GM20000 (cell line): ENCODE results near the gene ACTG1.

Experiments
- DNase-seq: peaks from one replicate; pipeline ENCODE4 v3.0.0; 2012; ENCODE audit warnings: low spot score
- CTCF ChIP-seq: IDR thresholded peaks from 2 replicates; pipeline ENCODE4 v1.5.1; 2012; ENCODE audit warnings: mild to moderate bottlenecking, control low read depth; ENCODE audit errors: extremely low read depth, missing control alignments

Gene ACTG1

GRCh38 chr17:81523402-81524038, 10.9 kb upstream of the ACTG1 start:
- no peak for DNase-seq
- TF ChIP-seq CTCF, result no peak

GRCh38 chr17:81522491-81523401, 10.1 kb upstream of the ACTG1 start:
- no peak for TF ChIP-seq CTCF
- no peak for DNase-seq

- no peak for DNase-seq
- no peak for TF ChIP-seq CTCF
These were observed 7.7 kb upstream of the ACTG1 start for GRCh38 chr17:81520021-81520901.

GRCh38 chr17:81519284-81520020, 6.9 kb upstream of the ACTG1 start:
- peak; percentile 36 for TF ChIP-seq CTCF
- peak; percentile 85 for DNase-seq

GRCh38 chr17:81518785-81519283, 6.2 kb upstream of the ACTG1 start:
- peak; percentile 77 for DNase-seq
- no peak for TF ChIP-seq CTCF

- no peak for DNase-seq
- no peak for TF ChIP-seq CTCF
These were observed 5.7 kb upstream of the ACTG1 start for GRCh38 chr17:81518113-81518784.
